ENCODE data around the gene SLC16A11.

DNA sequence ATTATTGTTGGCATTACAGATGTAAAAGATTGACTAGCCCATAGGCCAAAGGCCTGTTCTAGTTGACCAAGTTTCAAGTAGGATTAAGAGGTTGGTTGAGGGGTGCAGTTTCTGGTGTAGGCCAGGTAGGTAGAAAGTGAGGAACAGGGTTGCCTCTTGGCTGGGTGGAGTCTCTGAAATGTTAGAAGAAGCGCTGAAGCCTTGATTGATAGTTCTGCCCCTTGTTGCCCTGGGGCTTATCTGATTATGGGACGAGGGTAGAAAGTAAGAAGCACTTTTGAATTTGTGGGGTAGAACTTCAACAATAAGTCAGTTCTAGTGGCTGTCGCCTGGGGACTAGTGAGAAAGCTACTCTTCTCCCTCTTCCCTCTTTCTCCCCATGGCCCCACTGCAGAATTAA, 14.8 kb downstream of the SLC16A11 start:
- TF ChIP-seq PRPF4 (IDR thresholded peaks at IDR 0.05; ENCODE audit: insufficient read depth, low read depth, low read length, poor library complexity, severe bottlenecking) (no peak), KLF16 (IDR thresholded peaks at IDR 0.05) (no peak), ZNF324 (CRISPR knock-in tag; IDR thresholded peaks at IDR 0.05) (no peak)
